Measurements from ENCODE around the gene NUCKS1. TPM values are rescaled to one million over a fixed set of nuclear protein-coding genes. Genes with fewer than 3 reads are reported as not detected.

Gene NUCKS1
- total RNA-seq, 1 donor from 2014 or later = 304 TPM

DNA sequence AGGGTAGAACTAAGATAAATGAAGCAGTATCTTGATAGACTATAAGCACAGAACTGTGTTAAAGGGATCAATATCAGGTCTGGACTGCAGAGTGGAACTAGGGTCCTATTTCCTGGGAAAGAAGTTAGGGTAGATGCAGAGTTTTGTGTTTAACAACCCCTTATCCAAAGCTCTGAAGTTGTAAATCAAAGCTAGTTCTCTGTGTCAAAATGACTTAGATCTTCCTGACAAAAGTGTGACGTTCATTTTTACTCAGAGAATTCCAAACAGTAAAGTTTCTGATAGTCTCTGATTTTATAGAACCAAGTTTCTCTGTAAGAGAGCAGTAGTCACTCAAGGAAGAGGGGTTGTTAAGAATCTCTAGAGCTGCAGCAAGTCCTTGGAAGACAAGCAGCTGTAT lies 8.3 kb downstream of the NUCKS1 start:
- Mint-ChIP-seq H3K27ac (peak overlapping the region; percentile 68), H3K4me1 (peaks cover 40% of the 10 kb centered on the region), H3K9me3 (no peaks in the 10 kb centered on the region)

DNA sequence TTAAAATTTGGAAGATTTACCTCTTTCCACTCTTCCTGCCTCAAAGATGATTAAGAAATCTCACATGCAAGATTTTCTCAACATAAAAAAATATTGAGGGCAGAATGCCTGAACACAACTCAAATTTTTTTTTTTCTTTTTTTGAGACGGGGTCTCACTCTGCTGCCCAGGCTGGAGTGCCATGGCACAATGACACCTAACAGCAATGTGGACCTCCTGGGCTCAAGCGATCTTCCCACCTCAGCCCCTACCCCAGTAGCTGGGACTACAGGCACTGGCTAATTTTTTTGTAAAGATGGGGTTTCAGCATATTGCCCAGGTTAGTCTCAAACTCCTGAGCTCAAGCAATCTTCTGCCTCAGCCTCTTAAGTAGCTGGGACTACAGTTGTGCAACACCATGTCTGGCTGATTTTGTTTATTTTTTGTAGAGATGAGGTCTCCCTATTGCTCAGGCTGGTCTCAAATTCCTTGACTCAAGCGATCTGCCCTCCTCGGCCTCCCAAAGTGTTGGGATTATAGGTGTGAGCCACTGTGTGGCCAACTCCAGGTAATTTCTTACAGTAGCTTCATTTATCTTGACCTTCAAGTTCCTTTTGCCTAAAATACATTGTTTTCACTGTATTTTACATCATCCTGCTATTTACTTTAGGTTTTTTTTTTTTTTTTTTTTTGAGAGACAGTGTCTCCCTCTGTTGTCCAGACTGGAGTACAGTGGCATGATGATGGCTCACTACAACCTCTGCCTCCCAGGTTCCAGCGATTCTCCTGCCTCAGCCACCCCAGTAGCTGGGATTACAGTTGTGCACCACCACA lies 10.4 kb downstream of the NUCKS1 start:
- H3K9me3 Mint-ChIP-seq = no peaks in the 10 kb centered on the region
- H3K27me3 Mint-ChIP-seq (ENCODE audit: low read depth) = no peaks in the 10 kb centered on the region
- no peak for TF ChIP-seq CTCF (IDR thresholded peaks at IDR 0.05; ENCODE audit: unreplicated experiment)
- no peak overlapping the region for H3K27ac Mint-ChIP-seq
- DNase-seq (ENCODE audit: low spot score in 2 of 2, unreplicated experiment in 2 of 2) = no peak
- peaks cover 23% of the 10 kb centered on the region for H3K4me1 Mint-ChIP-seq
- no peak overlapping the region for H3K4me3 Mint-ChIP-seq
- H3K36me3 Mint-ChIP-seq = peaks cover 7% of the 10 kb centered on the region

More for the DNA sequence above, 8.3 kb downstream of the NUCKS1 start:
- H3K27me3 Mint-ChIP-seq (ENCODE audit: low read depth) = no peaks in the 10 kb centered on the region
- peaks cover 4% of the 10 kb centered on the region for H3K36me3 Mint-ChIP-seq
- DNase-seq (ENCODE audit: low spot score in 2 of 2, unreplicated experiment in 2 of 2) = no peak
- TF ChIP-seq CTCF (IDR thresholded peaks at IDR 0.05; ENCODE audit: unreplicated experiment) = no peak
- H3K4me3 Mint-ChIP-seq = no peak overlapping the region

- no peak for DNase-seq (ENCODE audit: low spot score in 2 of 2, unreplicated experiment in 2 of 2)
- H3K9me3 Mint-ChIP-seq = no peaks in the 10 kb centered on the region
- H3K4me1 Mint-ChIP-seq = peaks cover 5% of the 10 kb centered on the region
- H3K27me3 Mint-ChIP-seq (ENCODE audit: low read depth) = no peaks in the 10 kb centered on the region
- H3K4me3 Mint-ChIP-seq = no peak overlapping the region
- H3K36me3 Mint-ChIP-seq = peaks cover 15% of the 10 kb centered on the region
- no peak for TF ChIP-seq CTCF (IDR thresholded peaks at IDR 0.05; ENCODE audit: unreplicated experiment)
- H3K27ac Mint-ChIP-seq = peak overlapping the region; percentile 51
Observed at GRCh38 chr1:205735218-205735617, 14.8 kb downstream of the NUCKS1 start.

GRCh38 chr1:205733438-205734175 lies 16.4 kb downstream of the NUCKS1 start:
- no peak for TF ChIP-seq CTCF (IDR thresholded peaks at IDR 0.05; ENCODE audit: unreplicated experiment)
- Mint-ChIP-seq H3K4me1 (peaks cover 2% of the 10 kb centered on the region), H3K27me3 (ENCODE audit: low read depth) (no peaks in the 10 kb centered on the region), H3K36me3 (peaks cover 17% of the 10 kb centered on the region), H3K4me3 (no peak overlapping the region), H3K27ac (no peak overlapping the region), H3K9me3 (no peaks in the 10 kb centered on the region)
- no peak for DNase-seq (ENCODE audit: low spot score in 2 of 2, unreplicated experiment in 2 of 2)

- Mint-ChIP-seq H3K27ac (no peak overlapping the region), H3K4me1 (peaks cover 2% of the 10 kb centered on the region), H3K36me3 (peaks cover 21% of the 10 kb centered on the region), H3K9me3 (no peaks in the 10 kb centered on the region), H3K4me3 (no peak overlapping the region), H3K27me3 (ENCODE audit: low read depth) (no peaks in the 10 kb centered on the region)
- no peak for DNase-seq (ENCODE audit: low spot score in 2 of 2, unreplicated experiment in 2 of 2)
- TF ChIP-seq CTCF (IDR thresholded peaks at IDR 0.05; ENCODE audit: unreplicated experiment) = no peak
Observed at GRCh38 chr1:205729945-205730610, 19.9 kb downstream of the NUCKS1 start.
